HG02571 (cell line): ENCODE data around the gene BTBD2.
"Not testable (repeated sequence)": the region's sequence is repeated elsewhere in the genome, so short reads cannot be mapped to it uniquely, and the experiment has no call there.

ENCODE experiments used
- ATAC-seq: cut with Tn5 transposase; IDR thresholded peaks from one replicate; pipeline ENCODE4 v1.9.1; 2021; ENCODE audit warnings: mild to moderate bottlenecking, moderate library complexity; ENCODE audit not compliant: unreplicated experiment

Gene BTBD2

DNA sequence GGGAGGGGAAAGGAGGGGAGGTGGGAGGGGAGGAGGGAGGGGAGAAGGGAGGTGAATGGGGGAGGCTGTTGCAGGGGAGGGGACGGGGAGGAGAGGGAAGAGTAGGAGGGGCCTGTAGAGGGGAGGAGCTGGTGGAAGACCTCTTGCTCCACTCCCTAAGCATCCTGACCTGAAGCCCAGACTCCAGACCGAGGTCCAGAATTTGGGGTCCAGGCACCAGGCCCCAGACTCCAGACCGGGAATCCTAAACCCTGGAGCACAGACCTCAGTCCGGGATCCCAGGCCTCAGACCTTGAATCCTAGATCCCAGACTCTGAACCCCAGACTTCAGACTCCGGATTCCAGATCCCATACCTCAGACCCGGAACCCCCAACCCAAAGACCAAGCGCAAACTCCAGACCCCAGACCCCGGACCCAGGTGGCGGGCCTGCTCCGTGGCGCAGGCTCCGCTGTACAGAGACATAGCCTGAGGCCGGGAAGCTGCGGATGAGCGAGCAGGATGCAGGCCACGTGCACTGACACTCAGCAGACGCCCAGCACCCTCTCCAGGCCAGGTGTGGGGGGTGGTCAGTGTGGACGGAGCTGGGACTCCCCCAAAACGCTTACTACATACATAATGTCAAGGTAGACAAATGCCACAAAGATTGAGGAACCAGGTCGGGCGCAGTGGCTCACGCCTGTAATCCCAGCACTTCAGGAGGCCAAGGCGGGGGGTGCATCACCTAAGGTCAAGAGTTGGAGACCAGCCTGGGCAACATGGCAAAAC is 710 bp upstream of the BTBD2 start:
- ATAC-seq, result no peak

DNA sequence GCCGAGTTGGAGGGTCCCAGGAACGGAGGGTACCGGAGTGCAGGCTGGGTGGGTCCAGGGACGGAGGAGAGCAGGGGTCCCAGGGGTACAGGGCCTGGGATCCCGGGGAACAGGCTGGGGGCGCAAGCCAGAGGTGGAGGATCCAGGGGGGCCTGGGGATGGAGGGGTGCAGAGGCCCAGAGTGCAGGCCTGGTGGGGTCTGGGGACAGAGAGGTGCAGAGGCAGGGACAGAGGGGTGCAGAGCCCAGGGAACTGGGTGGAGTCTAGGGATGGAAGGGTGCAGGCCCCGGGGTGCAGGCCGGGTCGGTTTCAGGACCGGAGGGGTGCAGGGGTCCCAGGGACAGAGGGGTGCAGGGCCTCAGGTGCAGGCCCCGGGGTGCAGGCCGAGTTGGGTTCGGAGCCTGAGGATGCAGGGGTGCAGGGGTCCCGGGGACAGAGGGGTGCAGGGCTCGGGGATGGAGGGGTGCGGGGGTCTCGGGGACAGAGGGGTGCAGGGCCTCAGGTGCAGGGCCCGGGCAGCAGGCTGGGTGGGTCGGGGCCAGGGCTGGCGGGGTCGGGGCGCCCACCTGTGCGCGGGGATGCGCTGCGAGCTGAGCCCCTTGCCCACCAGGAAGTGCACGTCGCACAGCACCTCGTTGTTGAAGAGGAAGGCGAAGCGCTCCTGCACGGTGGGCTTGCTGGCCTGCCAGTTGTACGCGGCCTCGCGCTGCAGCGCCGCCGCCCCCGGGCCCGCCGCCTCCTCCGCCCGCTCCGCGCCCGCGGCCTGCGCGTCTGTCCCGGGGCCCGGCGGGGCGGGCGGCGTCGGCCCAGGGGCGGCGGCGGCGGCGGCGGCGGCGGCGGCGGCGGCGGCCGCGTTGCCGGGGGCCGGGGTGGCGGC is 545 bp downstream of the BTBD2 start:
- ATAC-seq, result no peak

DNA sequence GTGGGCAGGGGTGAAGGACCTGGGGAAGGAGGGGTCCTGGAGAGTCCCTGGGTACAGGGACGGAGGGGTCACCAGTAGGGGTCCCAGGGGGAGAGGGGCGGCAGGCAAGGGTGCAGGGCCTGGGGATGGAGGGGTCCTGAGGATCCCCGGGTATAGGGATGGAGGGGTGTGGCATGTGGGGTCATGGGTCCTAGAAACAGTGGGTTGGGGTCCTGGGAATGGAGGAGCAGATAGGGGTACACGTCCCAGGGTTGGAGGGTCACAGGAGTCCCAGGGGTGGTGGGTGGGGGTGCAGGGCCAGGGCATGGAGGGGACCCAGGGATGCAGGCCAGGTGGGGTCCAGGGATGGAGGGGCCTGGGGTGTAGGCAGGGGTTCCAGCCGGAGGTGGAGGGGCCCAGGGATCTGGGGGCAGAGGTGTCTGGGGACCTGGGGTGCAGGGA is 1.4 kb downstream of the BTBD2 start:
- no peak for ATAC-seq

DNA sequence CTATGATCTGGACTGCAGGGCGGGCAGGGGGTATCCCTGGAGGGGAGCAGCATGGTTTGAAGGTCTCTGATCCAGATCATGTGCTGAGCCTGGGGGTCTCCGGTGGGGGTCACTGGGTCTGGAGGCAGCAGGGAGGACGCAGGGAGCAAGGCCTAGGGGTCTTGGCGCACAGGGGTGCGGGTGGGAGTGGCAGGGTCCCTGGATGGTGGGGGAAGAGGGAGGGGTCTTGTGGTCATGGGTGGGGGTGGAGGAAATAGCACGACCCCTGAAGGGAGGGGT is 1.9 kb downstream of the BTBD2 start:
- ATAC-seq, result no peak

DNA sequence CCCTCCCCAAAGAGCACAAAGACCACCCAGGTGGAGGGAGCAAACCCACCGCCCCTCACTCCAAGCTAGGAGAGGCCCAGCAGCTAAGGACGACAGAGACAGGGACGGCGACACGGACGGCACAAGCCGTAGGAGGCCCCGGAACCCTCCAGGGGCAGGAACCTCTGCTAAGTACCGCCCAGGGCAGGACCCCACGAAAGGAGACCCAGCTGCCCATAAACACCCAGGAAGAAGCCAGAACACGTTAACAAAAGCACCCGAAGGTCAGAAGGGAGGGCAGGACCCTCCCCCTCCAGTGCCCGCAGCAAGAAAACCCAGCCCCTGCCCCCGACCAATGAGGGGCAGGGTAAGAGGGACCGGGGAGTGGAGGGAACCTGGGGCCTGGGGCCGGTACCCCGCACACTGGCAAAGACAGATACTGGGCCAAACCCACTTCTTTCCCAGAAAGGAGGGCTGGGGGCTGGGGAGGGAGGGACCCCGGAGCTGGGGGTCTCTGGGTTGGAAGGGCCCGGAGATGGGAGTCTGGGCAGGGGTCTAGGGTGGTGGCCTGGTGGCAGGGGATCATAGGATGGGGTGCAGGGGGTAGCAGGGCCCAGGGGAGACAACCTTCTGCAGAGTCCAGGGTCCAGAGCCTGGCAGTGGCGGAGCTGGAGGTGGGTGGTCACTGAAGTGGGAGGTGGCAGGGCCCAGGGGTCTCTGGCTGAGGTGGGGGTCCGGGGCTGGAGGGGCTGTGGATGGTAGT is 2.4 kb downstream of the BTBD2 start:
- ATAC-seq, result no peak

DNA sequence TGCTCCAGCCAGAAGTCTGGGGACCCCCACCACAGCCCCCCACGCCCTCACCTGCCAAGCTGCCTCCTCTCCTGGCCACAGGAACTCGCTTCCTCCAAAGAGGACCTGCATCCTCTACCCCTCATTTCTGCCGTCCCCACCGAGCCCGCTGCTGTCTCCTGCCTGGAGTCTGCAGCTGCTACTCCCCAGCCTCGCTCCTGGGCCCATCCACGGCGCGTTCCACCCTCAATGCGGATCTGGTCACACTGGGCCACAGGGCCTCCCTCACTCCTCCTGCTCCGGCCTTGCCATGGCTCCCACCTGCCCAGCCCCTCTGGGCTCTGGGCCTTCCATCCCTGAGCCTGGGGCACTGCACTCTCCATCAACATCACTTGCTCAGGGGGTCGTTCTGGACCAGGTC is 4.3 kb downstream of the BTBD2 start:
- no peak for ATAC-seq

DNA sequence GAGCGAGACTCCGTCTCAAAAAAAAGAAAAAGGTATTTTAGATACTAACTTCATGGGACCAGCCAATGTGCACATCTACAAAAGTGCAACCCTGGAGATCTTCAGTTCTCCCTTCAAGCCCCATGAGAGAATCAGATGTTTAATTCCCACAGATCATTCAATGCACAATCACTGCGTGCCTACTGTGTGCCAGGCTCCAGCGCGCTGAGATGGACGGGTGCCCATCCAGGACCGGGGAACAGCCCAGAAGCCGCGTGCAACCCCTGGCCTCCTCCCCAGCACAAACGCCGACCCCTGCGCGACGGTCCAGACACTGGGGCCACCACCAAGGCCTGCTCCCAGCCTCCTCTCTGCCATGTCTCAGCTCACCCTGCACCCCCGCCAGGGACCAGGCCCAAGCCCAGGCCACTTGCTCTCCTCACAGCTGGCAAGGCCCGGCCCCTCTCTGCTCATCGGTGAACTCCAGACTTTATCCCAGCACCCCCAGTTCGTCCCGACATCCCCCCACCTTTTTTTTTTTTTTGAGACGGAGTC is 5.3 kb downstream of the BTBD2 start:
- ATAC-seq, result no peak

DNA sequence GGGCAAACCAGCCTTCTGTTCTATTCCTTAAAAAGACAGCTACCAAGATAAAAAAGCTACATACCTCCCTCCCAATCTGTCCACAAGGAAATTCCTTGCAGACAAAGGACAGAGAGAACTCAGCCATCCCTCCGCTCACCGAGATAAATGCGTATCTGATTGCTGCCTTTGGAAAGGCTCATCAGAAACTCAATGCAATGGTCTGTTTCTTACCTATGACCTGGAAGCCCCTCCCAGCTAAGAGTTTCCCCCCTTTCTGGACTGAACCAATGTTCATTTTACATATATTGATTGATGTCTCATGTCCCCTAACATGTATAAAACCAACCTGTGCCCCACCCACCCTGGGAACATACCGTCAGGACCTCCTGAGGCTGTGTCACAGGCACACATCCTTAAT is 11.6 kb downstream of the BTBD2 start:
- ATAC-seq, result no peak

DNA sequence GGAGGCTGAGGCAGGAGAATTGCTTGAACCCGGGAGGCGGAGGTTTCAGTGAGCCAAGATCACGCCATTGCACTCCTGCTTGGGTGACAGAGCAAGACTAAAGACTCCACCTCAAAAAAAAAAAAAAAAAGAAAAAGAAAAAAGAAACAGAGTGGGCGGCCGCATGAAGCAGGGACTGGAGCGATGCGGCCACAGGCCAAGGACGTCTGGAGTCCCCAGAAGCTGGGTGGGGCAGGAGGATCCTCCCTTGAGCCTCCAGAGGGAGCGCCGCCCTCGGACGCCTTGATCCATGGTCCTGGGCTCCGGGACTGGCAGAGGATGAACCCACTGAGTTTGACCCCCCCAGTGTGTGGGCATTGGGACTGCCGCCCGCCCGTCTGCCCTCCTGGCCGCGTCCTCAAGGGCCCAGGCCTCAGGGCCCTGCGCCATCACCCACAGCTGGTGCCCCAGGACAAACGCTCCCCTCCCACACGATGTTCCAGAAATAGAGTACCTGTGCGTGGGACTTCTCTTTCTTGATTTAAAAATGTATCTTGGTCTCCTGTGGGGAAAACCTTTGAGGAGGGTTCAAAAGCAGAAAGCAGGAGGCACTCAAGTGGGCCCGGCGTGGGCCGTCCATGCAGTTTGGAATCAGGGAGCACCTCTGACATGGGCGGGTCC is 15.5 kb downstream of the BTBD2 start:
- ATAC-seq, result no peak

DNA sequence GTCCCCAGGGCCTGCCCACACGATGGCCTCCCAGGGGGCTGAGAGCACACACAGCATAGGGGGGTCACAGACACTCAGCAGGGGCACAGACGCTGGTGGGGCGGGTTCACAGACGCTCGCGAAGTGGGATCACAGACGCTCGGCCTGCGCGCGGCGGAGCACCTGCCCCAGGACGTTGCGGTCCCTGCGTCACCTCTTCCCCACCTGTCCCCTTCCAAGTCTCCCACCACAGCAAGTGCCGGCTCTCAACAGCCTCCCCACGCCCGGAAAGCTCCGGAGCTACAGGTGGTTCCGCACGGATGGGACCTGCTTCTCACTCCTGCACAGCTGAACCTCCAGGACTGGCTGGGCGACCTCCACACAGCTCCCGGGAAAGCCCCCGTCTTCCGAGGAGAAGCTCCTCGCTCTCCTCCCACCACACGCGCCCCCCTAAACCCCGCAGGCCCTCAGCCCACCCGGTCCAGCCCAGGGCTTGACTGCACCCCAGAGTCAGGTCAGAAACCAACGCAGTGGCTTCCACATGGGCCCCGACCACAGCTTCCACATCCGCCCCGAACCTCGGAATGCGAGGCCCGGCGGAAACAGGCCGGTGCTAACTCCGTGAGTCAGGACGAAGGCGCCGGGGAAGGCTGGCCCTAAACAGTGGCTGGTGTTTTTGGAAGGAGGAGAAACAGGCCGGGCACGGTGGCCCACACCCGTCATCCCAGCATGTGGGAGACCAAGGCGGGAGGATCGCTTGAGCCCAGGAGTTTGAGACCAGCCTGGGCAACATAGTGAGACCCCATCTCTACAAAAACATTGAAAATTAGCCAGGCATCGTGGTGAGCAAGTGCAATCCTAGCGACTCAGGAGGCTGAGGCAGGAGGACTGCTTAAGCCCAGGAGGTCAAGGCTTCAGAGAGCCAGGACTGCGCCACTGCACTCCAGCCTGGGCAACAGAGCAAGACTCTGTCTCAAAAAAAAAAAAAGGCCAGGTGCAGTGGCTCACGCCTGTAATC is 16.5 kb downstream of the BTBD2 start:
- no peak for ATAC-seq

DNA sequence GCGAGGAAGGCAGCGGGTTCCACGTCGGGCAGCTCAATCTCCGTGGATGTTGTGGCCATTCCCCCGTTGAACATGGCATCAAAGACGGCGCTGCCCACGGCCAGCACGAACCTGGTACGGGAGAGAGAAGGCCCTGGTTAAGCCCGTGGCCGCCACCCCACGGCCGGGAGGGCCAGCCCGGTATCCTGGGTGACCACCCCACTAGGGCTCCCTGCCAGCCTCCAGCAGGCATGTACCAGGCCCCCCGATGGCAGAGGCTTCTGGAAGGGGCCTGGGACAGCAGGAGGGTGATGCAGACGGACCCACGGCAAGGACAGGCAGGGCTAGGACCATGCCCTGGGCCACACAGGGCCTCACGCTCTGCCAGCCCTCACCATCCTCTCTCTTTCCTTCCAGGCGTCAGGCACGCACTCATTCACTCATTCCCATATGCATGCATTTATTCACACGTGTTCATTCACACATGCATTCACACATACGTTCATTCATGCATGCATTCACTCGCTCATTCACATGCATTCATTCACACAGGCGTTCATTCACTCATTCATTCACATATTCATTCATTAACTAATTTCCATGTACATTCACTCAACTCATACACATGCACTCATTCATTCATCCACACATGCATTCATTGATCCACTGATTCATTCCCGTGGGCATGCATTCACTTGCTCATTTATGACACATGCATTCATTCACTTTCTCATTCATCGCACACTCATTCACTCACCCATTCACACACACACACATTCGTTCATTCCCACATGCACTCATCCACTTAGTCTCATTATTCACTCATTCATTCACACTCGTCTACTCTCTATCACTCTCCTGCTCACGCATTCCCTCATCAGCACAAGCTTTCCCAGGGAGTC is 17.9 kb downstream of the BTBD2 start:
- no peak for ATAC-seq

DNA sequence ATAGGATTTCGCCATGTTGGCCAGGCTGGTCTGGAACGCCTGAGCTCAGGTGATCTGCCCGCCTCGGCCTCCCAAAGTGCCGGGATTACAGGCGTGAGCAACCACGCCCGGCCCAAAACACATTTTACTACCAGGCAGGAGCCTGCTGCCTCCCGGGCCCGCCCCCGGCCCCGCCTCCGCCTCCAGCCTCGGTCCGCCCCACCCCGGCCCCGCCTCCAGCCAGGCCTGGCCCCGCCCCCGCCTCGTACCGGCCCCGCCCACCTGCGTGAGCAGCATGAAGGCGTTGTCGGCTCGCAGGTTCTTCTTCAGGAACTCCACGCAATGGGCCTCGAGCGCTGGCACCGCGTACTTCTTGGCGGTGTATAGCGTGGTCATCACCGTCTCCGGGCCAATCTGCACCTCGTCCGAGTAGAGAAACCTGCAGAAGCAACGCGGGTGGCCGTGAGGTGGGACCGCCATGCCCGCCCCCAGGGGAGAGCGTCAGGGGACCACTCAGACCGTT is 22.7 kb downstream of the BTBD2 start:
- no peak for ATAC-seq

DNA sequence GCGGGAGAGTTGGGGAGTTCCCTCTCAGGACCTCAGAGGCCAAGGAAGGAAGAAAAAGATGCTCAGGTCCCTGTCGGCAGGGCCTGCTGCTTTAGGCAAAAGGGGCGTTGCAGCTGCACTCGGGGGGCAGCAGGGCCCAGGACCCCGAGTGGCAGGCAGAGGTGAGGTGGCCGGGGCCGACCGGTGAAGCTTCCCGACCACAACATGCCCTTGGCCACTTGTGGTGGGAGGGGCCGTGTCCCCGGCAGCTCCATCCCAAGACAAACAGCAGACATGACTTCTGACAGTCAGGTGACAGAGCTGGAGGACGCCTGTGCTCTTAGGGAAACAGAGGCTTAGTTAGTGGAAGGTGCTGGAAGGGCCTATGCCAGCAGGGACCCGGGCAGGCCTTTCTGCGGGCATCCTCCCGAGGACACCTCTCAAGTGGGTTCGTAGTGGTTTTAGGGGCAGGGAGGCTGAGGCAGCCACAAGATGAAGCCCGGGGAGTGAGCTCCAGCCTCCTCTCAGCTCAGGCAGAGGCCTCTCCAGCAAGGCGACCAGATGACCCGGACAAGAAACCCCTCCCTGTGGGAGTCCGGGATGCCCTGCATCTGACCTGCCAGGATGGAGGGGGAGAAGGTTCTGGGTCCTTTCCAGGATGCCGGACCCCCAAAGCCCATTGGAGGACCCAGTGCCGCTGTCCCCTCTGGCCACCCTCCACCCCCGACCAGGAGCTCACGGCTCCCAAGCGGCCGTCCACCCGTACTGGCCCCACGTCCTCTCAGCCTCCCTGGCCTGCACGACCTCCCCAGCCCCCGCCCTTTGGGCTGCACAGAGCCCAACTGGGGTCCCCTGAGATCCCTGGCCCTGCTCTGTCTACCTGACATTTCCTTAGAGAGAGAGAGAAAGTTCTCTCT is 24.2 kb downstream of the BTBD2 start:
- ATAC-seq, result no peak

DNA sequence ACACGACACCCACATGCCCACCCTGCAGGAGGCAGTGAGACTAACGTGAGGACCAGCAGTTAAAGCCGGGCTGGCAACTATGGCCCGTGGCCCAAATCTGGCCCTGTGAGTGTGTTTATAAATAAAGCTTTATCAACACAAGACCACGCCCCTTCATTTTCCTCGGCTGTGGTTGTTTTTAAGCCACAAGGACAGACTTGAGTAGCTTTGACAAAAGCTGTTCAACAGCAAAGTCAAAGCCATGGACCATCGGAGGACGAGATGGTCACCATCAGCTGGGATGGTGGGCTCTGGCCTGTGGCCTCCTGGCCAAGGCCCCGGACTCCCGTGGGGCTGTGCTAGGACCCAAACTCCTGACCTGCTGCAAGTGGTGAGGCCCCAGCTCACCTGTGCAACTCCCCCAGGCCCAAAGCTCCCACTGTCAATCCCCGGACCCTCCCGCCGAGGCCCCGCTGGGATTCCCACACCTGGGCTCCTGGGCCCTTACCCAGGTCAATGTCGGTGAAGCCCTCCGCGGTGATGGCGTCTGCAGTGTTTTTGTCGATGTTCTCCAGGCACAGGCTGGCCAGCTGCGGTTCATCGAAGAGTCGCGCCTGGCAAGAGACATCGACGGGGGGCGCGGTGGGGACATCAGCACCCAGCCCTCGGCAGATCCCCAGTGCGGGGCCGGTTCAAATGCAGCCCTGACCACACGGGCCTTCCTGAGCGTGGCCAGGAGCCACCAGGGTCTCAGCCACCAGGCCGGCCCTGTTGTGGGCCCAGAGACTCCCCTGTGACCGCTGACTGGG is 25.1 kb downstream of the BTBD2 start:
- no peak for ATAC-seq

DNA sequence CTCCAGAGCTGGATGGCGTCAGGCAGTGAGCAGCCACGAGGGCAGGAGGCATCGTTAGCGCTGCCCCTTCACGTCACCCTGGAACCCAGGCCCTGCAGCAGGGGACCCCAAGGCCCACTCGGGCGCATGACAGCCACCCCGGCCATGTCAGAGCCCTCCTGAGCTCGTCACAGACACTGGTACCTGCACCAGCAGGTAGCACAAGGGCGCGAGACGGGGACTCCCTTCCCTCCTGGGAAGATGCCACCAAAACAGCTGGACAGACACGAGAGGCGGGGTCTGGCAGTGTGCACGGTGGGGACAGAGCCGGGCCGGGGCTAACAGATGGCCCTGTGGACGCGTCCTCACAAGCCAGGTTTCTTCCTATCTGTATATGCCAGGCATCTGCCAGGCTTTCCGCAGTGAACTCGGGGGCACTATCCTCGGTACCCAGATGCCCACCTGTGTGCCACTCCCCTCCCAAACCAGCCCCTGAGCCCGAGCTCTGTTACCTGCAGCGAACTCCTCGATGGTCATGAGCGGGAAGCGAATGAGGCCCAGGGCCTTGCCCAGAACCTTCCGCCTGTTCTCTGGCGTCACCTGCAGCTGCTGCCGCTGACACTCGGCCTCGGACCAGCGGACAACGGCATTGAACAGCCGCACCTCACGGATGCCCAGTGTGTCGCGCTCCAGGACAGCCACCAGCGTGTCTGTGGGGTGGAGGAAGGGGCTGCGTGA is 25.8 kb downstream of the BTBD2 start:
- ATAC-seq, result no peak

DNA sequence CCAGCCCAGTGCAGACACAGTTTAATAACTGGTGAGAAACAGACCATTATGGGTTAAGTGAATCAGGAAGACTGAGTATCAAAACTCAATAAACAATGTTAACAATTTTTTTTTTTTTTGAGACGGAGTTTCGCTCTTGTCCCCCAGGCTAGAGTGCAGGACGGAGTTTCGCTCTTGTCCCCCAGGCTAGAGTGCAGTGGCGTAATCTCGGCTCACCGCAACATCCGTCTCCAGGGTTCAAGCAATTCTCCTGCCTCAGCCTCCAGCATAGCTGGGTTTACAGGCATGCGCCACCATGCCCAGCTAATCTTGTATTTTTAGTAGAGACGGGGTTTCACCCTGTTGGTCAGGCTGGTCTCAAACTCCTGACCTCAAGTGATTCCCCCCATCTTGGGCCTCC is 27.1 kb downstream of the BTBD2 start:
- not testable (repeated sequence) for ATAC-seq
